ENCODE measurements around the gene TSPAN17. TPM values are rescaled to one million over a fixed set of nuclear protein-coding genes. Genes with fewer than 3 reads are reported as not detected.
A peak's percentile ranks its signal among the peaks of the same experiment; 100 is the strongest.

Gene TSPAN17
- total and polyA plus RNA-seq, 10 of the 15 experiments (the other 5 are each of a cell fraction or from before 2014, with no cell fraction given): 0.24 to 17.1 (median 10.4) TPM

DNA sequence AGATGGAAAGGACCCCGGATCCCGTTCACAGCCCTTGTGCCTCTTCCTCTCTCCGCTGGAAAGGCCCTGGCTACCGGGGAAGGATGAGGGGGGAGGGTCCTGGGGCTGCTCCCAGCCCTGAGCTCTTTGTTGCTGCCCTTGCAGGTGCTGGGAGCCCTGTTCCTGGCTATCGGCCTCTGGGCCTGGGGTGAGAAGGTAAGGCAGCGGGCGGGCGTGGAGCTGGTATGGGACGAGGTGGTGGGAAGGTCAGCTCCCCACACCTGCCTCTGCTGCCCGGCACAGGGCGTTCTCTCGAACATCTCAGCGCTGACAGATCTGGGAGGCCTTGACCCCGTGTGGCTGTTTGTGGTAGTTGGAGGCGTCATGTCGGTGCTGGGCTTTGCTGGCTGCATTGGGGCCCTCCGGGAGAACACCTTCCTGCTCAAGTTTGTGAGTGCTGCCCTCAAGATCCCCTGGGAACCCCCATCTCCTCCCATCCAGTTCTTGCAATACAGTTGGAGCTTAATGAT, 4.2 kb downstream of the TSPAN17 start (continued):
- TF ChIP-seq BHLHE40 (IDR thresholded peaks at IDR 0.05; ENCODE audit: borderline replicate concordance in 1 of 2, low read depth in 2 of 2, low read length in 1 of 2): no peak

DNA sequence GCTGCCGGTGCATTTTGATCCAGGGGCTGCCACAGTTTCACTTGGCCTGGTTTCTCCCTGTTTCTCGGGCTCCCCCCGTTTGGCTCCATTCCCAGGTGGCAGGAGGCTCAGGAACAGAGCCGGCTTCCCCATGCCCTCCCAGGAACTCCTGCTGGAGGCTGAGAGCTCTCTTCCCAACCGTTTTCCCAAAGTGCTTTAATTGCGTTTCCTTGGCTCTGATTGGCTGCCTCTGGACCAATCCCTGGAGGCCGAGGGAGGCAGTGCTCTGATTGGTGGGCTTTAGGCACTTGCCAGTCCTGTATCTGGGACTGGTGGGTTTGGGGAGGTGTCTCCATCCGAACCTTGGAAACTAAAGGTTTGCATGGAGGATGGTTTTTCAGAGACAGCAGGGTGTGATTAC, 4.9 kb downstream of the TSPAN17 start:
- Histone ChIP-seq H3K79me2 (ENCODE audit: control insufficient read depth, insufficient read depth, low read length) (no peaks in the 10 kb centered on the region), H3K9ac (ENCODE audit: control insufficient read depth, insufficient read depth, low read length) (no peak overlapping the region), H2AFZ (ENCODE audit: control insufficient read depth, low read depth, low read length) (no peak overlapping the region), H3K27ac (ENCODE audit: control insufficient read depth, insufficient read depth) (no peak overlapping the region), H3K27me3 (replicated peaks in 1 of 2; ENCODE audit: control insufficient read depth in 2 of 2, insufficient read depth in 2 of 2, low read length in 1 of 2) (no peaks in the 10 kb centered on the region), H4K20me1 (ENCODE audit: control insufficient read depth, insufficient read depth) (no peaks in the 10 kb centered on the region), H3K4me3 (no peak overlapping the region), H3K36me3 (ENCODE audit: control insufficient read depth in 2 of 2, insufficient read depth in 2 of 2, low read length in 1 of 2) (no peaks in the 10 kb centered on the region; a peak in 1 of 4 replicates), H3K4me1 (ENCODE audit: control insufficient read depth, insufficient read depth, low read length) (peaks cover 31% of the 10 kb centered on the region), H3K9me3 (replicated peaks; ENCODE audit: control insufficient read depth, insufficient read depth, low read length) (no peaks in the 10 kb centered on the region), H3K4me2 (ENCODE audit: control insufficient read depth, insufficient read depth) (no peak overlapping the region)
- ChIA-PET SMC1A (ENCODE audit: uncharacterized antibody, unreplicated experiment) (interaction anchor here (0.9 kb wide), 1 partner anchor 9 kb away, joined by 3 read pairs; no protein-coding TSS in a partner anchor), RAD21 (ENCODE audit: unreplicated experiment) (no interaction called here), CTCF (interaction anchor here (3.2 kb wide), 1 partner anchor 9 kb away, joined by 17 read pairs; no protein-coding TSS in a partner anchor), POLR2A (no interaction called here)
- peak; percentile 52; the same call in 1 of the 2 replicates for TF ChIP-seq NFYB (IDR thresholded peaks at IDR 0.05; ENCODE audit: insufficient read depth, low read depth, low read length)
- no peak for TF ChIP-seq POLR2A (IDR thresholded peaks at IDR 0.05; ENCODE audit: low read depth, low read length)
- no peak for TF ChIP-seq ZSCAN29 (IDR thresholded peaks at IDR 0.05)
- no peak for TF ChIP-seq SMAD1 (IDR thresholded peaks at IDR 0.05; ENCODE audit: low read depth, partially characterized antibody)
- in situ Hi-C loops (cut with MboI): loop anchor here (5.0 kb wide), 1 partner anchor 460 kb away; no protein-coding TSS in a partner anchor
- ATAC-seq (no peak), DNase-seq (ENCODE audit: low read depth, low spot score) (no peak), FAIRE-seq (no peak)
- WGBS (ENCODE audit: insufficient coverage, insufficient replicate concordance, low lambda C conversion rate, missing lambda C conversion rate): 87% methylated on average over 8 of the region's 8 CpGs
- intact Hi-C loops (cut with micrococcal nuclease; ENCODE audit: unreplicated experiment): no loop called here
- BruUV-seq (replicated peaks): no TSS peak
